ENCODE results near the gene DDX5.
"Not testable (repeated sequence)": the region's sequence is repeated elsewhere in the genome, so short reads cannot be mapped to it uniquely, and the experiment has no call there.

DDX5 gene

GRCh38 chr17:64507413-64507782 is 1.3 kb upstream of the DDX5 start:
- DNase-seq (ENCODE audit: low read depth), result no peak

DNA sequence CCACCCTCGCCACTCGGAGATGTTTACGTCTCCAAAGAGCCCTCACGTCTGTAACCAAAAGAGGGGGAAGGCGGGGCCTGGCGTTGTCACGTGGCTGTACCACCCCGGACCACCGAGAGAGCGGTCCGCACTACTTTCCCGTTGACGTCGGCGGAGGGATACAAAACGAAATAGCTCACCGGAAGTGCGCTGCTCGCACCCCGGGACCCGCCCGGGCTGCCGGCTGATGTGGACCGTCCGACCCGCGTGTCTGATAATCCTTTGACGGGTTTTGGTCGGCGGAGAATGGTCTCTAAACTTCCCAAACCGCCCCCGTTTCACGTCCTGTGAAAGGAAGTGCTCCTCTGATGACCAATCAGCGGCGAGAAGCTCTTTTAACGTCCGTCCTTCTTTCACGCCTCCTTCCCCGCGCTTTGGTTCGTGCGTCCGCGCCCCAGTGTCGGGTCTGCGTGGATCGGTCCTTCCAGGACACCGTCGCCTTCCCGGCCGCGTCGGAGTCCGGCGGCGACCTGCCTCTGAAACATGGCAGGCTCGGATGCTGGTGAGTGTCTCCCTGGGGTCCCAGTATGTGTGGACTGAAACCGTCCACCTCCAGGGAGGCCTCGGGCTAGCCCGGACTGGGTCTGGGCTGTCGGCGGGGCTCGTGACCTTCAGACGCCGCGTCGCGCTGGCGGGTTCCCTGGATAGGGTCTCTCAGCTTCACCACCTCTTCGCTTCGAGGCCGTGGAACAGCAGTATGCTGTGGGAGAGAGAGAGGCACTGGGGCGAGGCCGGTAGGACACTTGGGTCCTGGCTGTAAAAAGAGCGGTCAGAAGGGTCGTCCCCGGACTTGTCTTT is 705 bp upstream of the DDX5 start, which contains the start of gene CEP95:
Gene CEP95, plus strand, starts transcription at position 402 of the 837 bp plus-strand sequence. Its CDS starts 121 bp downstream, at position 523.
- DNase-seq (ENCODE audit: low read depth), result peak; percentile 89

DNA sequence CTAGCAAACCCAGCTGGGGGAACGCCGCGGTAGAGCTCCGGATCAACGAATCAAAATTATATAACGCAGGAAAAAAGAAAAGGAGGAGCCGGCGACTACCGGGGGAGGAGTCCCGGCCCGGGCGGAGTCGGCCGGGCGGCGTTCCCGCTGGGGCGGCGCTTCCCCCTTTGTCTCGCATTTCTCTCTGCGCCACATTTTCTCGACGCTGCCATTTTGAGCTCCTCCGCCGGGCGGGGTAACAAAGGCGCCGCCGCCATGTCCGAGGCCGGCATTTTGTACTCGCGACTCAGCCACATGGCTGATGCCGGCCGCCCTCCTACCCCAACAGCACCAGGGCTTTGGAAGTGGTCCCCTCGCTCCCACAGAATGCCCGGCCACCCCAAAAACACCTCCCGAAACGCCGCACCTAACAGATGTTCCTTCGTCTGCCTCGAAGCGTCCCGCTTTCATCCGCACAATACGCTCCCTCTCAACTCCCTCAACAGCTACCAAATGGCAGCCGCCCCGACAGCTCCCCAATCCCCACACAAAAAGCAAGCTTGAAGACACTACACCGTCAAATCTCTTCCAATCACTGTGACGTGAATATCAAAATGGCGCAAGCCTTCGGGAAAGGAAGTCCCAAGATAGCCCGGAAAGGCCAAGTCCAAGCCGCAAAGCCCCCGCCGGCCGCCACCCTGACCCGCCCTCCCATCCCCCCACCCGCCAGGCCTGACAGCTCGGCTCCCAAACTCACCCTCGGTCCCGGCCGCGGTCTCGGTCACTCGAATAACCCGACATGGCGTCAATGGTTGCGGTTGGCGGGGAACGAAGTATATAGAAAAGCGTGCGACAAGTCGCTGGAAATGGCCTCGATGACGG is 519 bp downstream of the DDX5 start:
- DNase-seq (ENCODE audit: low read depth), result peak; percentile 72

- DNase-seq (ENCODE audit: low read depth), result no peak
Measured at GRCh38 chr17:64504769-64505339, 1.2 kb downstream of the DDX5 start.

- no peak for DNase-seq (ENCODE audit: low read depth)
Measured at GRCh38 chr17:64503821-64504768, 2.0 kb downstream of the DDX5 start.

DNA sequence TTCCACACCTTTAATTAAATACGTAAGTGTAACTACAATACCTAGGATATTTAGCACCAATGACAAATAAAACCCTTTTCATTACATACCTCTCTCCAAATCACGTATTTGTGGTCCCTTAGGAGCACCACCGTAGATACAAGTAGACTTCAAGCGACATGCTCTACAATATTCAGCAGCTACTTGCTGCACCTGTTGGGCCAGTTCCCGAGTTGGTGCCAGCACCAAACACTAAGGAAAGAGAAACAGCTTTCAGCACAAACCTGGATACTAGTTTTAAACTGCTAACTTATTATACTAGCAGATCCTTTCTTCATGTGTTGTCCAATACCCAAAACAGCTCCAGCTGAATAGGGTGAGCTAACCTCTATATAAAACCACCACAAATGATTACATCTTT is 2.7 kb downstream of the DDX5 start:
- no peak for DNase-seq (ENCODE audit: low read depth)

GRCh38 chr17:64502809-64503208 is 3.3 kb downstream of the DDX5 start:
- DNase-seq (ENCODE audit: low read depth), result no peak

- no peak for DNase-seq (ENCODE audit: low read depth)
Measured at GRCh38 chr17:64502021-64502420, 4.1 kb downstream of the DDX5 start.

- DNase-seq (ENCODE audit: low read depth), result no peak
Measured at GRCh38 chr17:64500862-64501765, 5.0 kb downstream of the DDX5 start.

GRCh38 chr17:64500487-64500859 is 5.6 kb downstream of the DDX5 start:
- no peak for DNase-seq (ENCODE audit: low read depth)

GRCh38 chr17:64499805-64500486 is 6.1 kb downstream of the DDX5 start:
- DNase-seq (ENCODE audit: low read depth), result no peak

DNA sequence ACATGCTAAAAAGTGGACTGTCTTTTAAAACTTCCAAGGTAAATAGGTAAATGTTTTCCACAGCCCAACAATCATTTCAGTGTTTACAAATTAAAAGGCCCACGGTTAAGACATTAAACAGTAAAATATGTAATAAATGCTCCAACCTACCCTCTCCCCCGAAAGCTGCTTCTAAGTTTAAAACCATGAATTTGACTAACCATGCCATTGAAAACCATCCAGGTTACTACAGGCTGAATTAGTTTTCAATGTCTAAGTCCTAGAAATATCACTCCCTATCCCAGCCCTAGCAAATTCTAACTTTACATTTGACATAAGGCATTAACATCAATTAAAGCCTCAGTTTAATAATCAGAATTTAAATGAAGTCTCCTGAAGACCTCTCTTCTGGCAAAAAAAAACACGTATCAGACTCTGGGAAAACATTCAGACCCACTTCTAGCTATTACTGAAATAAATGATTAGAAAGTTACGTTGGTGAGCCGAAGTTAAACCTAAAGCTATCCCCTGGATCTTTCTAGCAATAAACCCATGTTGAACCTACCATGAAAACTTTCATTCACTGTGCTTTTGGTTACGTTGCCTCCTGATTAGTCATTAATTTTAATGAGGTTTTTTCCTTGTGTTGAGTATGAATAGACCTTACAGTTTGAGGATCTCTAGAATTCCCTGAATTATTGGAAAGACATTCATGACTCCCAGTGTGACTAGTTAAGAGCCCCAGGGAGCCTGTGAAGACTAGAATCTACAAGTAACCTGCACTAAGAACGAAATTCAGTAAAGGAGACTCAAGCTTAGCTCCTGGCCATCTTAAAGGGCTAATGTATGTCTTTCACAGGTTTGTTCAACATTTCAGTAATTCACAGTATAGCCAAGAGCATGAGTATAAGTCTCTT is 7.5 kb downstream of the DDX5 start:
- no peak for DNase-seq (ENCODE audit: low read depth)

DNA sequence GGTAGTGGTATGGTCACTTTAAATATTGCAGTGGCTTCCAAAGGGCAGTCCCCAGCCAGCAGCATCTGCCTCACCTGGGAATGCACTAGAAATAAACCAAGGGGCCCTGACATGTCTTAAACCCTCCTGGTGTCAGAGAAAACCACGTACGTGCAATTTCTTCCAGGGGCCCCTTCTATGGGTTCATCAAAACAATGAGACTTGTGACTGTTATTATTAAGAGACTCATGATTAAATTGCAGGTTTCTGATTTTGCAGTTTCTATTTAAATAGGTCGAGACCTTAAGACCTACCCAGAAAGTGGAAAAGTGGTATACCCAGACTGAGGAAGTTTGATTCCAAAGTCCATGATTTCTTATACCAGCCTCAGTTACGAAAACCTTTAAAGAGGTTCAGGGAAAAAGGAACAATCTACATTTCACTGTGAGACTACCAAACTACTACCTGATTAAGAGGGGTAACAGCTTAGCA is 8.5 kb downstream of the DDX5 start:
- DNase-seq (ENCODE audit: low read depth), result no peak

DNA sequence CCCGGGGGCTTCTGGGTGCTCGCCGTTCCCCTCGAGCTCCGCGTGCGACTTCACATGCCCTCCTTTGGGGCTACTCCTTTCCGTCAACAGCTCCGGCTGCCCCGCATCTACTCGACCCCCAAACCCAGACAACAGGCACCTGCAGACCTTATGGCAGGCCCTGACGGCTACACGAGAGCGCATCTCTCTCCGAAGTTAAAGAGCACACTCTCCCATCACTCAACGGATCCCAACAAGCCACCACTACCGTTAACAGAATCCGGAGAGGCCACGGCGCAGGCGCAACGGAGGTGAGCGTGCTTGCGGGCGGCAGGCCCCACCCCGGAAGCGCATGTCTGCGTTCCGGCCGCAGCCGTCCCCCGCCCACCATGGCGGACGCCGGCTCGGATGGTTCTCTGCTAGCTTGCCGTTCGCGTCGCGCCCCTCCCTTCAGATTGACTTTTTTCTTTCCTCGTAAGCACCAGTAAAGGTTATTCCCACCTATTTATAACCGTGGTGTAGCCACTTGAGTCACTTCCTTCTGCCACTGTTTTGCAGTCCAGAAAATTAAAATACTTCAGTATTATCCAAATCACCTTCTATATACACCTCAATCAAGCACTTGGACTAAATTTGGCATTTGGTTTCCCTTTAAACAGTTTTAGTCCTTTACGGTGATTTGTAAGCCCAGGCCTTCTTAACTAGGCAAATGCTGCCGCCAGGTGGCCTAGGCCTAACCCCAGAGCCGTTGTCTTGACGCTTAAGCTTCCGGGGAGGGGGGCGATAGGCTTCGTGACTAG is 9.1 kb downstream of the DDX5 start, which contains the start of gene POLG2:
Gene POLG2, minus strand, starts transcription at position 269 of the 779 bp plus-strand sequence. Its CDS starts 86 bp downstream, at position 183.
- DNase-seq (ENCODE audit: low read depth), result peak; percentile 93

DNA sequence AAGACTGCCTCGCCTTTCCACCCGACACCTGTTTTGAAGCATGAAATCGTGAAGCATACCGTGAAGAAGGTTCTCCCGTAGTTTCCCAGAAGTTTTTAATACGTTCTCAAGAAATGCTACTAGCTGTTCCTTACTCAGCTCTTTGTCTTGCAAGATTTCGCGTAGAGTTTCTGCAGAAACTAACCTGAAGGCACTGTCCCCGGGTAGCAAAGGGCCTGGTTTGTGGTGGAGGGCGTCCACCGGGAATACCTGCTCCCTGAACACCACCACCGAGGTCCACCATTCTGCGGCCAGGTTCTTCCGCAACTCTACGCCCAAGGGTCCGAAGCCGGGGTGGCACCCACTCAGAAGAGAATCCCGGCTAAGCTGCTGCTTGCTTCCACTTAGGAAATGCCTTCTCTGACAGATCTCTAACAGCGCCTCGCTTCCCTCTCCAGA is 9.7 kb downstream of the DDX5 start:
- DNase-seq (ENCODE audit: low read depth), result no peak

- DNase-seq (ENCODE audit: low read depth), result not testable (repeated sequence)
Measured at GRCh38 chr17:64495300-64495699, 10.8 kb downstream of the DDX5 start.

- no peak for DNase-seq (ENCODE audit: low read depth)
Measured at GRCh38 chr17:64494121-64494520, 12.0 kb downstream of the DDX5 start.
